Measurements from ENCODE around the gene TUBB3. TPM values are rescaled to one million over a fixed set of nuclear protein-coding genes. Genes with fewer than 3 reads are reported as not detected.
"Not testable (repeated sequence)": the region's sequence is repeated elsewhere in the genome, so short reads cannot be mapped to it uniquely, and the experiment has no call there.

The TUBB3 gene
- total RNA-seq, 1 donor from 2014 or later, result 84.9 TPM

DNA sequence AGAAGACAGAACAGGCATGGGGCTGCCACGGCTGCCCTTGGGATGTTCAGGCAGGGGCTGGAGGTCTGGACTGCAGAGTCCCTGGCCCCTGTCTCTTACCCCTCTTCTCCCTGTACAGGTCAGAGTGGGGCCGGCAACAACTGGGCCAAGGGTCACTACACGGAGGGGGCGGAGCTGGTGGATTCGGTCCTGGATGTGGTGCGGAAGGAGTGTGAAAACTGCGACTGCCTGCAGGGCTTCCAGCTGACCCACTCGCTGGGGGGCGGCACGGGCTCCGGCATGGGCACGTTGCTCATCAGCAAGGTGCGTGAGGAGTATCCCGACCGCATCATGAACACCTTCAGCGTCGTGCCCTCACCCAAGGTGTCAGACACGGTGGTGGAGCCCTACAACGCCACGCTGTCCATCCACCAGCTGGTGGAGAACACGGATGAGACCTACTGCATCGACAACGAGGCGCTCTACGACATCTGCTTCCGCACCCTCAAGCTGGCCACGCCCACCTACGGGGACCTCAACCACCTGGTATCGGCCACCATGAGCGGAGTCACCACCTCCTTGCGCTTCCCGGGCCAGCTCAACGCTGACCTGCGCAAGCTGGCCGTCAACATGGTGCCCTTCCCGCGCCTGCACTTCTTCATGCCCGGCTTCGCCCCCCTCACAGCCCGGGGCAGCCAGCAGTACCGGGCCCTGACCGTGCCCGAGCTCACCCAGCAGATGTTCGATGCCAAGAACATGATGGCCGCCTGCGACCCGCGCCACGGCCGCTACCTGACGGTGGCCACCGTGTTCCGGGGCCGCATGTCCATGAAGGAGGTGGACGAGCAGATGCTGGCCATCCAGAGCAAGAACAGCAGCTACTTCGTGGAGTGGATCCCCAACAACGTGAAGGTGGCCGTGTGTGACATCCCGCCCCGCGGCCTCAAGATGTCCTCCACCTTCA lies 11.7 kb downstream of the TUBB3 start:
- no peaks in the 10 kb centered on the region for H3K9me3 Mint-ChIP-seq (ENCODE audit: unreplicated experiment)
- TF ChIP-seq, protein P1, sequence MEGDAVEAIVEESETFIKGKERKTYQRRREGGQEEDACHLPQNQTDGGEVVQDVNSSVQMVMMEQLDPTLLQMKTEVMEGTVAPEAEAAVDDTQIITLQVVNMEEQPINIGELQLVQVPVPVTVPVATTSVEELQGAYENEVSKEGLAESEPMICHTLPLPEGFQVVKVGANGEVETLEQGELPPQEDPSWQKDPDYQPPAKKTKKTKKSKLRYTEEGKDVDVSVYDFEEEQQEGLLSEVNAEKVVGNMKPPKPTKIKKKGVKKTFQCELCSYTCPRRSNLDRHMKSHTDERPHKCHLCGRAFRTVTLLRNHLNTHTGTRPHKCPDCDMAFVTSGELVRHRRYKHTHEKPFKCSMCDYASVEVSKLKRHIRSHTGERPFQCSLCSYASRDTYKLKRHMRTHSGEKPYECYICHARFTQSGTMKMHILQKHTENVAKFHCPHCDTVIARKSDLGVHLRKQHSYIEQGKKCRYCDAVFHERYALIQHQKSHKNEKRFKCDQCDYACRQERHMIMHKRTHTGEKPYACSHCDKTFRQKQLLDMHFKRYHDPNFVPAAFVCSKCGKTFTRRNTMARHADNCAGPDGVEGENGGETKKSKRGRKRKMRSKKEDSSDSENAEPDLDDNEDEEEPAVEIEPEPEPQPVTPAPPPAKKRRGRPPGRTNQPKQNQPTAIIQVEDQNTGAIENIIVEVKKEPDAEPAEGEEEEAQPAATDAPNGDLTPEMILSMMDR (IDR thresholded peaks at IDR 0.05), result no peak
- no peak overlapping the region for H3K27ac Mint-ChIP-seq (ENCODE audit: unreplicated experiment)
- no peaks in the 10 kb centered on the region for H3K27me3 Mint-ChIP-seq (ENCODE audit: unreplicated experiment)
- H3K4me3 Mint-ChIP-seq (ENCODE audit: unreplicated experiment), result no peak overlapping the region
- peaks cover 16% of the 10 kb centered on the region for H3K36me3 Mint-ChIP-seq (ENCODE audit: unreplicated experiment)
- H3K4me1 Mint-ChIP-seq (ENCODE audit: unreplicated experiment), result no peaks in the 10 kb centered on the region
- DNase-seq (ENCODE audit: extremely low spot score, unreplicated experiment), result no peak

DNA sequence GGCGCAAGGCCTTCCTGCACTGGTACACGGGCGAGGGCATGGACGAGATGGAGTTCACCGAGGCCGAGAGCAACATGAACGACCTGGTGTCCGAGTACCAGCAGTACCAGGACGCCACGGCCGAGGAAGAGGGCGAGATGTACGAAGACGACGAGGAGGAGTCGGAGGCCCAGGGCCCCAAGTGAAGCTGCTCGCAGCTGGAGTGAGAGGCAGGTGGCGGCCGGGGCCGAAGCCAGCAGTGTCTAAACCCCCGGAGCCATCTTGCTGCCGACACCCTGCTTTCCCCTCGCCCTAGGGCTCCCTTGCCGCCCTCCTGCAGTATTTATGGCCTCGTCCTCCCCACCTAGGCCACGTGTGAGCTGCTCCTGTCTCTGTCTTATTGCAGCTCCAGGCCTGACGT lies 12.5 kb downstream of the TUBB3 start:
- H3K4me1 Mint-ChIP-seq (ENCODE audit: unreplicated experiment); H3K27me3 Mint-ChIP-seq (ENCODE audit: unreplicated experiment); H3K9me3 Mint-ChIP-seq (ENCODE audit: unreplicated experiment); H3K4me3 Mint-ChIP-seq (ENCODE audit: unreplicated experiment); H3K27ac Mint-ChIP-seq (ENCODE audit: unreplicated experiment); DNase-seq (ENCODE audit: extremely low spot score, unreplicated experiment): not testable (repeated sequence)
- peaks cover 16% of the 10 kb centered on the region for H3K36me3 Mint-ChIP-seq (ENCODE audit: unreplicated experiment)

DNA sequence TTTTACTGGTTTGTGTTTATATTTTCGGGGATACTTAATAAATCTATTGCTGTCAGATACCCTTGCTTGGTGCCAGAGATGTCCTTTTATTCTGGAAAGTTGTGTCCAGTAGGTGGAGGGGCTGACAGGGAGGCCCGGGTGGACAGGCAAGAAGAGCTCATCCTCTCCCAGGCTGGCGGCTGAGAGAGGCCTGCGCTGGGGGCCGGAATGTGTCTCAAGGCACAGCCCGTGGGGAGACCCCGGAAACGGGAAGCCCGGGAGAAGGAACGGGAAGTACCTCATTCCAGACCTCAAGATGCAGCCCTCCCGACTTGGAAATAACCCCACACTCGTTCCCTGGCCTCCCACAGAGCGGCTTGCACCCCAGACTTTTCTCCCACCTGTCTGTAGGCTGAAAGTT lies 12.9 kb downstream of the TUBB3 start:
- DNase-seq (ENCODE audit: extremely low spot score, unreplicated experiment), result no peak
- no peaks in the 10 kb centered on the region for H3K4me1 Mint-ChIP-seq (ENCODE audit: unreplicated experiment)
- H3K27ac Mint-ChIP-seq (ENCODE audit: unreplicated experiment), result no peak overlapping the region
- TF ChIP-seq, protein P1 (IDR thresholded peaks at IDR 0.05), result no peak
- no peaks in the 10 kb centered on the region for H3K27me3 Mint-ChIP-seq (ENCODE audit: unreplicated experiment)
- no peaks in the 10 kb centered on the region for H3K9me3 Mint-ChIP-seq (ENCODE audit: unreplicated experiment)
- no peak overlapping the region for H3K4me3 Mint-ChIP-seq (ENCODE audit: unreplicated experiment)
- H3K36me3 Mint-ChIP-seq (ENCODE audit: unreplicated experiment), result peaks cover 16% of the 10 kb centered on the region

DNA sequence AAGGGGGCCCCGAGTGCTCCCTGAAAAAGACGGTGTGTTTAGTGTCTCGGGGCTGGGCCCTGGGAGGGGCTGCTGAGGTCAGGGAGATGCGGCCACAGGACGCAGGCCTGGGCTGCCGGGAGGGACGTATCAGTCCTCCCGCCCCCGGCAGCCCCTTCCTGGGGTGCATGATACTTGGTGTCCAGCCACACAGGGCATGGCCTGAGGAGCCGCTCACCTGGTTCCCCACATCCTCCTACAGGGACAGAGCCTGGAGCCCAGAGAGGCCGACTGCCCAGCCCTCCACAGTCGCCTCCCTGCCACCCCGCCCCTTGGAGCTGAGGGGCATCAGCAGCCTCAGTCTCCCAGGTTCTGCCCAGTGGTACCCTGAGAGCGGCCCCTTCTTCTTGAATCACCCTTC lies 13.4 kb downstream of the TUBB3 start:
- Mint-ChIP-seq H3K27me3 (ENCODE audit: unreplicated experiment) (no peaks in the 10 kb centered on the region), H3K27ac (ENCODE audit: unreplicated experiment) (no peak overlapping the region), H3K4me3 (ENCODE audit: unreplicated experiment) (no peak overlapping the region), H3K4me1 (ENCODE audit: unreplicated experiment) (no peaks in the 10 kb centered on the region), H3K36me3 (ENCODE audit: unreplicated experiment) (peaks cover 16% of the 10 kb centered on the region), H3K9me3 (ENCODE audit: unreplicated experiment) (no peaks in the 10 kb centered on the region)
- TF ChIP-seq, protein P1 (IDR thresholded peaks at IDR 0.05), result no peak
- no peak for DNase-seq (ENCODE audit: extremely low spot score, unreplicated experiment)

DNA sequence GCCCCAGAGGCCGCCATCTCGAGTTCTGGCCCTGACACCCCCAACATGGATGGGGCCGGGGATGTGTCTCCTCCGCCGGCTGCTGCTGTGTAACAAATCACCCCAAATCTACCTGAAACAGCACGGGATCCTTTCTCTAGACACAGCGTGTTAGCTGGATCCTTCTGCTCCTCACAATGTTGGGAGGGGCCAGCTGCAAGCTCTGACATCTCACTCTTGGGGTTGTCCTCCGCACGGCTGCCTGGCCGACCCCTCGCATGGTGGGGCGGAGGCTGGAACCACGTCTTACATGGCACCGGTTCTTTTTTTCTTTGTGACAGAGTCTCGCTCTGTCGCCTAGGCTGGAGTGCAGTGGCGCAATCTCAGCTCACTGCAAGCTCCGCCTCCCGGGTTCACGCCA lies 13.8 kb downstream of the TUBB3 start:
- no peak for DNase-seq (ENCODE audit: extremely low spot score, unreplicated experiment)
- TF ChIP-seq, protein P1 (IDR thresholded peaks at IDR 0.05), result no peak
- Mint-ChIP-seq H3K27ac (ENCODE audit: unreplicated experiment) (no peak overlapping the region), H3K4me1 (ENCODE audit: unreplicated experiment) (no peaks in the 10 kb centered on the region), H3K27me3 (ENCODE audit: unreplicated experiment) (no peaks in the 10 kb centered on the region), H3K4me3 (ENCODE audit: unreplicated experiment) (no peak overlapping the region), H3K9me3 (ENCODE audit: unreplicated experiment) (no peaks in the 10 kb centered on the region), H3K36me3 (ENCODE audit: unreplicated experiment) (peaks cover 16% of the 10 kb centered on the region)

Measured in osteocyte (in vitro differentiated cells).